ENCODE data around the gene ZCCHC7.
A peak's percentile ranks its signal among the peaks of the same experiment; 100 is the strongest.

ZCCHC7 gene

DNA sequence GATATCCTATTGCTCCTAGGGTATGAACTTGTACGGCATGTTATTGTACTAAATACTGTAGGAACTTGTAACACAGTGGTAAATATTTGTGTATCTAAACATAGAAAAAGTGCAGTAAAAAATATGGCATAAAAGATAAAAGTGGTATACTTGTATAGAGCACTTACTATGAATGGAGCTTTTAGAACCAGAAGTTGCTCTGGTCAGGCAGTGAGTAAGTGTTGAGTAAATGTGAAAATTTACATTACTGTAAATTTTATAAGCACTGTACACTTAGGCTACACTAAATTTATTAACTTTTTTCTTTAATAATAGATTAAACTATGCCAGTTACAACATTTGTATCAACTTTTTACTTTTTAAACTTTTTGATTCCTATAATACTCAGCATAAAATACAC is 109.1 kb downstream of the ZCCHC7 start:
- H3K27me3 ChIP-seq (replicated peaks) = no peaks in the 10 kb centered on the region
- no peak for DNase-seq
- H3K36me3 ChIP-seq (replicated peaks) = no peaks in the 10 kb centered on the region
- no peak overlapping the region for H3K27ac ChIP-seq
- in situ Hi-C loops (cut with HindIII; ENCODE audit: low pct_ligation_motif_present, low sequenced_read_pairs) = no loop called here
- no peak overlapping the region for H3K4me3 ChIP-seq (ENCODE audit: low read depth, low read length)
- TF ChIP-seq, protein P1, sequence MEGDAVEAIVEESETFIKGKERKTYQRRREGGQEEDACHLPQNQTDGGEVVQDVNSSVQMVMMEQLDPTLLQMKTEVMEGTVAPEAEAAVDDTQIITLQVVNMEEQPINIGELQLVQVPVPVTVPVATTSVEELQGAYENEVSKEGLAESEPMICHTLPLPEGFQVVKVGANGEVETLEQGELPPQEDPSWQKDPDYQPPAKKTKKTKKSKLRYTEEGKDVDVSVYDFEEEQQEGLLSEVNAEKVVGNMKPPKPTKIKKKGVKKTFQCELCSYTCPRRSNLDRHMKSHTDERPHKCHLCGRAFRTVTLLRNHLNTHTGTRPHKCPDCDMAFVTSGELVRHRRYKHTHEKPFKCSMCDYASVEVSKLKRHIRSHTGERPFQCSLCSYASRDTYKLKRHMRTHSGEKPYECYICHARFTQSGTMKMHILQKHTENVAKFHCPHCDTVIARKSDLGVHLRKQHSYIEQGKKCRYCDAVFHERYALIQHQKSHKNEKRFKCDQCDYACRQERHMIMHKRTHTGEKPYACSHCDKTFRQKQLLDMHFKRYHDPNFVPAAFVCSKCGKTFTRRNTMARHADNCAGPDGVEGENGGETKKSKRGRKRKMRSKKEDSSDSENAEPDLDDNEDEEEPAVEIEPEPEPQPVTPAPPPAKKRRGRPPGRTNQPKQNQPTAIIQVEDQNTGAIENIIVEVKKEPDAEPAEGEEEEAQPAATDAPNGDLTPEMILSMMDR (IDR thresholded peaks at IDR 0.05; ENCODE audit: low read depth, low read length, missing control alignments) = no peak

DNA sequence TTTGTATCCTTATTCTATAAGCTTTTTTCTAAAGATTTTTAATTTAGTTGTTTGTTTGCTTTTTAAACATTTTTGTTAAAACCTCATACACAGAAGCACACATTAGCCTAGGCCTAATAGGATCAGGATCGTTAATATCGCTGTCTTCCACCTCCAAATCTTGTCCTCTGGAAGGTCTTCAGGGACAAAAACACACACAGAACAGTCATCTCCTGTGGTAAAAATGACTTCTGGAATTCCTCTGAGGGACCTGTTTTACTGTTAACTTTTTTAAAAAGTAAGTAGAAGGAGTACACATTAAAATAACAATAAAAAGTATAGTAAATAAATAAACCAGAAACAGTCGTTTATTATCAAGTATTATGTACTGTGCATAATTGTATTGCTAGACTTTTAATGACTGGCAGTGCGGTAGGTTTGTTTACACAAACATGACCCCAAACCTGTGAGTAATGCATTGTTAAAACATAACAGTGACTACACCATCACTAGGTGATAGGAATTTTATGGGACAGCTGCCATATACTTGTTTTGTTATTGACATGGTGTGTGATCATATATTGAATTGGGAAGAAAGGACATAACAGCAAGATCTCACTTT is 109.6 kb downstream of the ZCCHC7 start:
- no peak overlapping the region for H3K4me3 ChIP-seq (ENCODE audit: low read depth, low read length)
- in situ Hi-C loops (cut with HindIII; ENCODE audit: low pct_ligation_motif_present, low sequenced_read_pairs) = no loop called here
- no peaks in the 10 kb centered on the region for H3K27me3 ChIP-seq (replicated peaks)
- DNase-seq = peak; percentile 38
- H3K27ac ChIP-seq = no peak overlapping the region
- TF ChIP-seq, protein P1 (IDR thresholded peaks at IDR 0.05; ENCODE audit: low read depth, low read length, missing control alignments) = no peak
- H3K36me3 ChIP-seq (replicated peaks) = no peaks in the 10 kb centered on the region

GRCh38 chr9:37236822-37237221 is 116.4 kb downstream of the ZCCHC7 start:
- Histone ChIP-seq H3K4me3 (ENCODE audit: low read depth, low read length) (no peak overlapping the region), H3K36me3 (replicated peaks) (no peaks in the 10 kb centered on the region), H3K27me3 (replicated peaks) (no peaks in the 10 kb centered on the region), H3K27ac (no peak overlapping the region)
- TF ChIP-seq, protein P1 (IDR thresholded peaks at IDR 0.05; ENCODE audit: low read depth, low read length, missing control alignments) = no peak
- DNase-seq = no peak
- in situ Hi-C loops (cut with HindIII; ENCODE audit: low pct_ligation_motif_present, low sequenced_read_pairs) = no loop called here

DNA sequence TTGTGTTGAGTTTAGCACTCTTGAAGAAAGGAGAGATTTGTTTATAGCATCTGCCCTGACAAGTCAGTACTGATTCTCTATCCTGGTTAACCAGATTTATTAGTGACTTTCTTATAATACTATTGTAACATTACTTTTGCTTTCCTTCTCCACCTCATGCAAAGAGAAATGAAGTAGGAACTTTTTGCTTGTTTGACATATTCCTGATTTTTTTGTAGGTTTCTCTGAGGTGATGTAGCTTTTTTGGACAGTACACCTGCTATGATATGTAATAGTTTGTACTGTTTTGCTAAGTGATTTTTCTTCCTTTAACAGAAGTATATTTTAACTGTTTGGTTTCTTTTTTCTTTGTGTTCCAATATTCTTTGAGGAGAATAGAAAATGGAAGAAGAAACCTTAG is 117.7 kb downstream of the ZCCHC7 start:
- in situ Hi-C loops (cut with HindIII; ENCODE audit: low pct_ligation_motif_present, low sequenced_read_pairs) = no loop called here
- Histone ChIP-seq H3K27ac (no peak overlapping the region), H3K4me3 (ENCODE audit: low read depth, low read length) (no peak overlapping the region), H3K36me3 (replicated peaks) (no peaks in the 10 kb centered on the region), H3K27me3 (replicated peaks) (no peaks in the 10 kb centered on the region)
- DNase-seq = no peak
- TF ChIP-seq, protein P1 (IDR thresholded peaks at IDR 0.05; ENCODE audit: low read depth, low read length, missing control alignments) = no peak

DNA sequence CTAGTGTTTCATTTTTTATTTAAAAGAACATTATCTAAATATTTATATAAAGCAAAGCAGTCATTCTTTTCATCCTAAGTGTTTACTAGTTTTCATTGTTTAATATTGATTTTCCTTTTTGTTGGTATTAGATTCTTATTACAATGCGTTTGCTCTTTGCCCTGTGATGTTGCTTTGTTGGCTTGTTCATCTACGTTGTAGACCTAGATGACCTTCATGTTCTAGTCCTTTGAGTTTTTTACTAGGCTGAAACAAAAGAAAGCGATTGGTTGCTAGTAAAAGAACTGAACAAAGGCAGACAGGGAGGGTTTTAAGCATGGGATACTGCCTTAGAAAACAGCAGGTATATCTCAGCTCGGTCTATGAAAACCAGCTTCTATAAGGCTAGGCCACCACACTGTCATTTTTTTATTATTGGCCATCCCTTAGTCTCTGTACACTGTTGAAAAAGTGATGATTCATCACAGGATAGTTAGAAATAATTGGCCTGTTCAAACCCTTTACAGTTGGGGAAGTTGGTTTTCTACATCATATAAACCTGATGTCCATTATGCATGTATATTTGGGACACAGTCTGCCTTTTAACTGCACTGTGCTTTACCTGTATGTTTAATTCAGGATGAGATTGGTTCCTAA is 119.0 kb downstream of the ZCCHC7 start:
- Histone ChIP-seq H3K27ac (no peak overlapping the region), H3K36me3 (replicated peaks) (no peaks in the 10 kb centered on the region), H3K4me3 (ENCODE audit: low read depth, low read length) (no peak overlapping the region), H3K27me3 (replicated peaks) (no peaks in the 10 kb centered on the region)
- TF ChIP-seq, protein P1 (IDR thresholded peaks at IDR 0.05; ENCODE audit: low read depth, low read length, missing control alignments) = no peak
- DNase-seq = no peak
- in situ Hi-C loops (cut with HindIII; ENCODE audit: low pct_ligation_motif_present, low sequenced_read_pairs) = no loop called here

DNA sequence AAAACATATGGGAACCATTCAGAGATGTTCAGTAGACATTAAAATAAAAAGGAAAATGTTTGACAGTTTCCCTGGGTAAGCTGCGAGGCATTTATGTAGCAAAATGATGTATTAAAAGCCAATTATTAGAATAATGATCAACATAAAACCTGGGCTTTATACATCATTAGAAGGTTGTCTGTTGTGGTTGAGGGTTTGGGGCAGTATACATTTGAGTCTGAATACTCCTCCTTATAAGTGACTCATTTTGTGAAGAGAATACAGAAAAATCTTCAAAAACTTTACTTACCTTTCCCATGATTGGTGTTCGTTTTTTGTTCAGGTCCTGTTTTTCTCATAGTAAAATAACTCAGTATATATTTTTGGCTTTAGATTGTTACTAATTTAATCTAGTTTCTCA is 119.5 kb downstream of the ZCCHC7 start:
- H3K4me3 ChIP-seq (ENCODE audit: low read depth, low read length) = no peak overlapping the region
- TF ChIP-seq, protein P1 (IDR thresholded peaks at IDR 0.05; ENCODE audit: low read depth, low read length, missing control alignments) = no peak
- H3K36me3 ChIP-seq (replicated peaks) = no peaks in the 10 kb centered on the region
- H3K27ac ChIP-seq = no peak overlapping the region
- no peak for DNase-seq
- in situ Hi-C loops (cut with HindIII; ENCODE audit: low pct_ligation_motif_present, low sequenced_read_pairs) = no loop called here
- H3K27me3 ChIP-seq (replicated peaks) = no peaks in the 10 kb centered on the region

Data from brain microvascular endothelial cell (primary cell).